B cell (primary cell): ENCODE measurements around the gene PSD4.

Experiments used
- EZH2 ChIP-seq: IDR thresholded peaks from 2 replicates; pipeline ENCODE4 v1.6.1; 2012; ENCODE audit warnings: borderline replicate concordance, low read depth, mild to moderate bottlenecking, moderate library complexity, low read length; ENCODE audit not compliant: insufficient read depth, poor library complexity, severe bottlenecking
- TF ChIP-seq, protein P1 (sequence below): fragments of 200-600 bp; IDR thresholded peaks from one replicate; pipeline ENCODE4 v1.8.0; 2022; ENCODE audit warnings: antibody characterized with exemption, mild to moderate bottlenecking

DNA sequence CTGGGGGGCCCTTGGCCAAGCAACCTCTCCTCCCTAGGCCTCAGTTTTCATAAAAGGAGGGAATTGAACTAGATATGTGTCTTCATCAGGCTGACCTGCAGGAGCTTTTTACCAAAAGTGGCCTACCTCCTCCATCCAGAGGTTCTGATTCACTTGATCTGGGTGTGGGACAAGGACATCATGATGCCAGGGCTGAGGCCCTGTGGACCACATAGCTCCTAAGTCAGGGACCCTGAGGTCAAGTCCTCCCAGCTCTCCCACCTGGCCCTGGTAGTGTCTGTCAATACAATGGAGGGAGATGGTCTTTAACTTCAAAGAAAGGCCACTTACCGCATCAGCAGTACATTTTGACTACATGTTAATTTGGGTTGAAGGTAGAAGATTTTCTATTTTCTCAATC, 35.9 kb upstream of the PSD4 start:
- TF ChIP-seq, protein P1, sequence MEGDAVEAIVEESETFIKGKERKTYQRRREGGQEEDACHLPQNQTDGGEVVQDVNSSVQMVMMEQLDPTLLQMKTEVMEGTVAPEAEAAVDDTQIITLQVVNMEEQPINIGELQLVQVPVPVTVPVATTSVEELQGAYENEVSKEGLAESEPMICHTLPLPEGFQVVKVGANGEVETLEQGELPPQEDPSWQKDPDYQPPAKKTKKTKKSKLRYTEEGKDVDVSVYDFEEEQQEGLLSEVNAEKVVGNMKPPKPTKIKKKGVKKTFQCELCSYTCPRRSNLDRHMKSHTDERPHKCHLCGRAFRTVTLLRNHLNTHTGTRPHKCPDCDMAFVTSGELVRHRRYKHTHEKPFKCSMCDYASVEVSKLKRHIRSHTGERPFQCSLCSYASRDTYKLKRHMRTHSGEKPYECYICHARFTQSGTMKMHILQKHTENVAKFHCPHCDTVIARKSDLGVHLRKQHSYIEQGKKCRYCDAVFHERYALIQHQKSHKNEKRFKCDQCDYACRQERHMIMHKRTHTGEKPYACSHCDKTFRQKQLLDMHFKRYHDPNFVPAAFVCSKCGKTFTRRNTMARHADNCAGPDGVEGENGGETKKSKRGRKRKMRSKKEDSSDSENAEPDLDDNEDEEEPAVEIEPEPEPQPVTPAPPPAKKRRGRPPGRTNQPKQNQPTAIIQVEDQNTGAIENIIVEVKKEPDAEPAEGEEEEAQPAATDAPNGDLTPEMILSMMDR, result no peak
- TF ChIP-seq EZH2, result no peak
